ENCODE data around the gene MS4A3.

DNA sequence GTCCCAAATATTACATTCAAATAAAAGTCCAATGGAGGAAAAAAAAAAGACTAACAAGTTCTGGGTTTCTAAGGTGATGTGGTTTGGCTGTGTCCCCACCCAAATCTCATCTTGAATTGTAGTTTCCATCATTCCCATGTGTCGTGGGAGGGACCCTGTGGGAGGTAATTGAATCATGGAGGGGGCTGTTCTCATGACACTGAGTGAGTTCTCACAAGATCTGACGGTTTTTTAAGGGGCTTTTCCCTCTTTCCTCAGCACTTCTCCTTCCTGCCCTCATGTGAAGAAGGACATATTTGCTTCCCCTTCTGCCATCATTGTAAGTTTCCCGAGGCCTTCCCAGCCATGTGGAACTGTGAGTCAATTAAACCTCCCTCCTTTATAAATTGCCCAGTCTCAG, 24.1 kb downstream of the MS4A3 start:
- TF ChIP-seq ZNF281 (CRISPR knock-in tag; IDR thresholded peaks at IDR 0.05), result no peak
- TF ChIP-seq, protein P1, sequence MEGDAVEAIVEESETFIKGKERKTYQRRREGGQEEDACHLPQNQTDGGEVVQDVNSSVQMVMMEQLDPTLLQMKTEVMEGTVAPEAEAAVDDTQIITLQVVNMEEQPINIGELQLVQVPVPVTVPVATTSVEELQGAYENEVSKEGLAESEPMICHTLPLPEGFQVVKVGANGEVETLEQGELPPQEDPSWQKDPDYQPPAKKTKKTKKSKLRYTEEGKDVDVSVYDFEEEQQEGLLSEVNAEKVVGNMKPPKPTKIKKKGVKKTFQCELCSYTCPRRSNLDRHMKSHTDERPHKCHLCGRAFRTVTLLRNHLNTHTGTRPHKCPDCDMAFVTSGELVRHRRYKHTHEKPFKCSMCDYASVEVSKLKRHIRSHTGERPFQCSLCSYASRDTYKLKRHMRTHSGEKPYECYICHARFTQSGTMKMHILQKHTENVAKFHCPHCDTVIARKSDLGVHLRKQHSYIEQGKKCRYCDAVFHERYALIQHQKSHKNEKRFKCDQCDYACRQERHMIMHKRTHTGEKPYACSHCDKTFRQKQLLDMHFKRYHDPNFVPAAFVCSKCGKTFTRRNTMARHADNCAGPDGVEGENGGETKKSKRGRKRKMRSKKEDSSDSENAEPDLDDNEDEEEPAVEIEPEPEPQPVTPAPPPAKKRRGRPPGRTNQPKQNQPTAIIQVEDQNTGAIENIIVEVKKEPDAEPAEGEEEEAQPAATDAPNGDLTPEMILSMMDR (IDR thresholded peaks at IDR 0.05), result no peak
